Subcutaneous adipose tissue (tissue), 4 donors: ENCODE measurements around the gene HSPB7. TPM values are rescaled to one million over a fixed set of nuclear protein-coding genes. Genes with fewer than 3 reads are reported as not detected.

ENCODE experiments used
- CTCF ChIP-seq: fragments of 450-650 bp; IDR thresholded peaks from one replicate; pipeline ENCODE4 v1.5.1; 2016; ENCODE audit warnings: low read depth, mild to moderate bottlenecking, control low read depth, antibody characterized with exemption, moderate library complexity
- total RNA-seq, 4 donors: library from RNA; depleted of rRNA; stranded (reverse); fragments of >200 nt; gene quantifications; one replicate each; pipeline ENCODE4 v1.1.0, GENCODE V29; 2016

Gene HSPB7
- total RNA-seq, 4 donors from 2014 or later = 32.3 to 429 (median 122) TPM

- TF ChIP-seq CTCF = no peak
Observed at GRCh38 chr1:16063226-16063829, 45.5 kb upstream of the HSPB7 start.

- no peak for TF ChIP-seq CTCF
Observed at GRCh38 chr1:16061266-16061665, 43.4 kb upstream of the HSPB7 start.

GRCh38 chr1:16055613-16056520 is 38.0 kb upstream of the HSPB7 start:
- TF ChIP-seq CTCF = no peak

GRCh38 chr1:16054598-16055540 is 37.0 kb upstream of the HSPB7 start:
- no peak for TF ChIP-seq CTCF

- no peak for TF ChIP-seq CTCF
Observed at GRCh38 chr1:16053781-16054502, 36.1 kb upstream of the HSPB7 start.

GRCh38 chr1:16051039-16051438 is 33.2 kb upstream of the HSPB7 start:
- TF ChIP-seq CTCF = no peak
